NT2/D1 (cell line): ENCODE data around the gene NAA30.

Experiments used
- SUZ12 ChIP-seq: IDR thresholded peaks from 2 replicates; pipeline ENCODE4 v1.6.1; 2011; ENCODE audit not compliant: insufficient read length, insufficient read depth; ENCODE audit errors: extremely low read depth
- YY1 ChIP-seq: IDR thresholded peaks from 2 replicates; pipeline ENCODE4 v1.6.1; 2011; ENCODE audit not compliant: insufficient read length, insufficient read depth
- ZNF274 ChIP-seq: IDR thresholded peaks from 2 replicates; pipeline ENCODE4 v1.6.1; 2011; ENCODE audit warnings: mild to moderate bottlenecking, low read depth, low read length

GRCh38 chr14:57345106-57345505 is 45.3 kb upstream of the NAA30 start:
- TF ChIP-seq YY1, result no peak
- no peak for TF ChIP-seq SUZ12
- no peak for TF ChIP-seq ZNF274
